Measurements from ENCODE around the gene DNAH2. TPM values are rescaled to one million over a fixed set of nuclear protein-coding genes. Genes with fewer than 3 reads are reported as not detected.

DNAH2 gene
- total RNA-seq, 1 experiment from 2014 or later = 0.13 TPM

GRCh38 chr17:7747635-7748071, 30.1 kb downstream of the DNAH2 start:
- in situ Hi-C loops (cut with HindIII; ENCODE audit: low pct_unique_long_range_greater_than_20kb, low sequenced_read_pairs) = no loop called here
- no peak overlapping the region for H3K4me3 ChIP-seq (ENCODE audit: low read depth in 2 of 2, low read length in 2 of 2)
- no peaks in the 10 kb centered on the region for H3K9me3 ChIP-seq (ENCODE audit: control insufficient read depth, insufficient read depth, low read depth, low read length)
- no peak for ATAC-seq
- intact Hi-C loops (cut with micrococcal nuclease; ENCODE audit: unreplicated experiment) = loop anchor here (10.0 kb wide), 1 partner anchor 107 kb away; the partner anchor contains the start of genes CYB5D1, NAA38 and TMEM88
- POLR2A ChIA-PET = interaction anchor here (0.6 kb wide), 1 partner anchor 98 kb away, joined by 7 read pairs; no protein-coding TSS in a partner anchor
- no peaks in the 10 kb centered on the region for H3K4me1 ChIP-seq (ENCODE audit: control insufficient read depth, insufficient read depth, low read length)
- TF ChIP-seq POLR2AphosphoS5 (IDR thresholded peaks at IDR 0.05; ENCODE audit: low read depth, low read length) (no peak), CTCF (IDR thresholded peaks at IDR 0.05) (no peak), REST (IDR thresholded peaks at IDR 0.05; ENCODE audit: insufficient read depth in 1 of 2, low read depth in 2 of 2, low read length in 1 of 2) (no peak), TCF7L2 (IDR thresholded peaks at IDR 0.05; ENCODE audit: low read depth, low read length) (no peak), SIN3A (IDR thresholded peaks at IDR 0.05; ENCODE audit: borderline replicate concordance, insufficient read depth, low read depth, low read length) (no peak)
- no peaks in the 10 kb centered on the region for H3K36me3 ChIP-seq (ENCODE audit: control insufficient read depth, insufficient read depth, low read length)
- H3K27ac ChIP-seq (ENCODE audit: low read length) = no peak overlapping the region
- no TSS peak for BruUV-seq (replicated peaks)
- CTCF ChIA-PET = no interaction called here
- DNase-seq (ENCODE audit: low read depth, low spot score) = no peak
- H3K27me3 ChIP-seq (ENCODE audit: control insufficient read depth, insufficient read depth, low read length) = no peaks in the 10 kb centered on the region

- in situ Hi-C loops (cut with HindIII; ENCODE audit: low pct_unique_long_range_greater_than_20kb, low sequenced_read_pairs) (no loop called here), intact Hi-C loops (cut with micrococcal nuclease; ENCODE audit: unreplicated experiment) (loop anchor here (10.0 kb wide), 1 partner anchor 107 kb away; the partner anchor contains the start of genes CYB5D1, NAA38 and TMEM88)
- no peak for ATAC-seq
- BruUV-seq (replicated peaks) = no TSS peak
- Histone ChIP-seq H3K9me3 (ENCODE audit: control insufficient read depth, insufficient read depth, low read depth, low read length) (no peaks in the 10 kb centered on the region), H3K27ac (ENCODE audit: low read length) (no peak overlapping the region), H3K36me3 (ENCODE audit: control insufficient read depth, insufficient read depth, low read length) (no peaks in the 10 kb centered on the region), H3K4me3 (ENCODE audit: low read depth in 2 of 2, low read length in 2 of 2) (no peak overlapping the region), H3K4me1 (ENCODE audit: control insufficient read depth, insufficient read depth, low read length) (no peaks in the 10 kb centered on the region), H3K27me3 (ENCODE audit: control insufficient read depth, insufficient read depth, low read length) (no peaks in the 10 kb centered on the region)
- CTCF ChIA-PET = interaction anchor here (0.7 kb wide), 1 partner anchor 25 kb away, joined by 4 read pairs; no protein-coding TSS in a partner anchor
- TF ChIP-seq TCF7L2 (IDR thresholded peaks at IDR 0.05; ENCODE audit: low read depth, low read length) = no peak
- TF ChIP-seq SIN3A (IDR thresholded peaks at IDR 0.05; ENCODE audit: borderline replicate concordance, insufficient read depth, low read depth, low read length) = no peak
- TF ChIP-seq REST (IDR thresholded peaks at IDR 0.05; ENCODE audit: insufficient read depth in 1 of 2, low read depth in 2 of 2, low read length in 1 of 2) = no peak
- TF ChIP-seq POLR2AphosphoS5 (IDR thresholded peaks at IDR 0.05; ENCODE audit: low read depth, low read length) = no peak
- TF ChIP-seq CTCF (IDR thresholded peaks at IDR 0.05) = no peak
- DNase-seq (ENCODE audit: low read depth, low spot score) = no peak
- POLR2A ChIA-PET = interaction anchor here (0.6 kb wide), 1 partner anchor 98 kb away, joined by 7 read pairs; no protein-coding TSS in a partner anchor
Observed at GRCh38 chr17:7748076-7748775, 30.7 kb downstream of the DNAH2 start.
